Tongue (tissue), 2 donors: ENCODE measurements around the gene SMG9. TPM values are rescaled to one million over a fixed set of nuclear protein-coding genes. Genes with fewer than 3 reads are reported as not detected.
A peak's percentile ranks its signal among the peaks of the same experiment; 100 is the strongest.

Source experiments
- DNase-seq: peaks from one replicate; pipeline ENCODE4 v3.0.0-alpha.2; 2015
- total RNA-seq: library from RNA; depleted of rRNA; stranded (reverse); fragments of >200 nt; gene quantifications from one replicate; pipeline ENCODE4 v1.2.3, GENCODE V29; 2014

SMG9 gene, protein sequence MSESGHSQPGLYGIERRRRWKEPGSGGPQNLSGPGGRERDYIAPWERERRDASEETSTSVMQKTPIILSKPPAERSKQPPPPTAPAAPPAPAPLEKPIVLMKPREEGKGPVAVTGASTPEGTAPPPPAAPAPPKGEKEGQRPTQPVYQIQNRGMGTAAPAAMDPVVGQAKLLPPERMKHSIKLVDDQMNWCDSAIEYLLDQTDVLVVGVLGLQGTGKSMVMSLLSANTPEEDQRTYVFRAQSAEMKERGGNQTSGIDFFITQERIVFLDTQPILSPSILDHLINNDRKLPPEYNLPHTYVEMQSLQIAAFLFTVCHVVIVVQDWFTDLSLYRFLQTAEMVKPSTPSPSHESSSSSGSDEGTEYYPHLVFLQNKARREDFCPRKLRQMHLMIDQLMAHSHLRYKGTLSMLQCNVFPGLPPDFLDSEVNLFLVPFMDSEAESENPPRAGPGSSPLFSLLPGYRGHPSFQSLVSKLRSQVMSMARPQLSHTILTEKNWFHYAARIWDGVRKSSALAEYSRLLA
- total RNA-seq = 13.0 TPM

GRCh38 chr19:43754503-43755255, at the start of gene SMG9:
TSS of gene SMG9 (minus strand) at chr19:43754962. CDS start at chr19:43750741, 4,221 bp downstream.
- peak; percentile 100 for DNase-seq

DNA sequence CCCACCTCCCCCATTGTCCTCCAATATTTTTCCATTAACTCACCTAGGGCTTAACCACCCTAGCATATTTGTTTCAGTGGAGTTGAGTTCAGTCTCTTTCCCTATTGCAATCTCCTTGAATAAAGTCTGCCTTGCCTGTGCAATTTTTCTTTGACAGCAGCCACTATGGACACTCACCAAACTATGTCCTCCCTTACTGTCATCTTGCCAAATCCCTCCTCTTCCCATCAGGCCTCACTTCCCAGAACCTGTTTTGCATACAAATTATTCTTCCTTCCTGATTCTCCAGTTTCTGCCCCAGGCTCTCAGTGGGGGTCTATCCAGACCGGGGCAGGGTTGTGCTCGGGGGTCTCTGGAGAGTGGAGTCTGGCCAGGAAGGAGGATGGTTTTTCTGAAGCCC, 49.7 kb upstream of the SMG9 start:
- DNase-seq = no peak

DNA sequence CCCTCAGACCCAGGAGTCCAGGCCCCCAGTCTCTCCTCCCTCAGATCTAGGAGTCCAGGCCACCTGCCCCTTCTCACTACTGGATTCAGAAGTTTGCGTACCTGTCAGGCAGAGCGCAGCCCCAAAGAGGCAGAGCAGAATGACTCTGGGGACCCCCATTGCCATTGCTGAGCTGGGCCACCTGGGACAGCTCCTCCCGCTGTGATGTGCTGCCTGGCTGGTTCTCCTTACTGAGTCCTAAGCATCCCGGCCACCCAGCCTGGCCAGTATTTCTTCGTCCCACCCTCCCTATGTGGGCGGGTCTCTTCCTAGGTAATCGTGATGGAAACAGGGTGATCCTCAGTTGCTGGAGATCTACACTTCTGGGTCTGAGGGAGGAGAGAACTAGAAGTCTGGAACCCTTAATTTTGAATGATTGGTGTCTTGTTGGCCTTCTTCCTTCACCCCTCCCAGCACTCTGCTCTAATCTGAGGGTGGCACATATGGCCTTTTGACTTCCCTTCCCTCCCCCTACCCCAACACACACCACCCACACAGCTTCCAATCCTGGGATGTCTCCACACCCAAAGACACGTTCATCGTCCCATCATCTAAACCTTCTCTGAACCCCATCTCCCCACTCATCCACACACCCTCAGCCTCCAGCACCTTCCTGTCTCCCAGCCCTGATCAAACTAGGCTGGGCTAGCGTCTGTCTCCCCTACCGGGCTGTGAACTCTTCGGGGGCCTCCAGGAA, 47.6 kb upstream of the SMG9 start, which contains the start of gene LYPD5:
Gene LYPD5 (minus strand): TSS at position 232 of the 736 bp plus-strand sequence. CDS start 67 bp downstream, at position 165.
- DNase-seq = no peak

GRCh38 chr19:43799502-43800142, 44.9 kb upstream of the SMG9 start:
- peak; percentile 35 for DNase-seq

DNA sequence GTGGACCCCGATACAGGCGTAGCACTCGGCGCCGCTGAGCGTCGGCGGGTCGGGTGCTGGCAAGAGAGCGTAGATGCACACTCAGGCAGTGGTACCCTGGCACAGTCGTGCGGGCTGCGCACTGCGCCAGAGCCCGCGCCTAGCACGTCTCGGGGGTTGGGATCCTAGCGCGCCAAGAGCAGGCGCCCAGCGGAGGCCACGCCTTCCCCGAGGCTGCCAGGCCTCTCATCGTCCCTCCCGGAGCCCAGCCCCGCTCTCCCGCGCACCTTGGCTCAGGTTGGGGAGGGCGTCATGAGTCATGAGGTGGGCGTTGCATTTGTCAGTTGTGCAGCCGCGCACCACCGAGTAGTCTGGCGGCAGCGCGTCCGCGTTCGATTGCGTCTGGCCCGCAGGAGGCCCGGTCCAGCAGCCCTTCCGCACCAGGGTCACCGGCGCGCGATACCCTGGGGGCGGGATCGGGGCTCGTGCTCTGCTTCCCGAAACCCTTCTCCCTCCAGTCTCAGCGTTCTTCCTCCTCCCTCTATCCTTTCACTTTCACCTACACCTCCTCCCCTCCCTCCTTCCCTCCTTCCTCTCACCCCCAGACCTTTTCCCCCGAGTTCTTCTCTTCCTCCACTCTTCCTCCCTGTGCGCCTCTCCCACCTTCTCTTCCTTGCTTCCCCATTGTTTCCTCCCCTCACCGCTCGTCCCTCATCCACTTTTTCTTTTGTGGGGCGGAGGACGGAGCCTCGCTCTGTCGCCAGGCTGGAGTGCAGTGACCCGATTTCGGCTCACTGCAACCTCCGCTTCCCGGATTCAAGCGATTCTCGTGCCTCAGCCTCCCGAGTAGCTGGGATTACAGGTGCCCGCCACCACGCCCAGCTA, 44.0 kb upstream of the SMG9 start:
- peak; percentile 53 for DNase-seq

DNA sequence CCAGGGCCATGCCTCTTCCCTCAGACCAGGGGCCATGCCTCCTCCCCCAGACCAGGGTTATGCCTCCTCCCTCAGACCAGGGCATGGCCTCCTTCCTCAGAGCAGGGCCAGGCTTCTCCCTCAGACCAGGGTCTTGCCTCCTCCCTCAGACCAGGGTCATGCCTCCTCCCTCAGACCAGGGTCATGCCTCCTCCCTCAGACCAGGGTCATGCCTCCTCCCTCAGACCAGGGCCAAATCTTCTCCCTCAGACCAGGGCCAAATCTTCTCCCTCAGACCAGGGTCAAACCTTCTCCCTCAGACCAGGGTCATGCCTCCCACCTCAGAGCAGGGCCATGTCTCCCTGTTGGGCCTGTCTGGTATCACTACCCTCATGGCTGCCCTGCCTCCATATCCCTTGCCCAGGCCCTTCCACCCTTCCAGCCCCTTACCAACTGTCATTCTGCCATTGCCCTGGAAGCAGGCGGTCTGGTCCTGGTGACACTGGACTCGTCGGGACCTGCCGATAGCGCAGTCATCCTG, 43.3 kb upstream of the SMG9 start:
- DNase-seq = no peak

- DNase-seq = no peak
These were observed 42.8 kb upstream of the SMG9 start for GRCh38 chr19:43797556-43797955.

- DNase-seq = no peak
These were observed 42.4 kb upstream of the SMG9 start for GRCh38 chr19:43797118-43797517.

DNA sequence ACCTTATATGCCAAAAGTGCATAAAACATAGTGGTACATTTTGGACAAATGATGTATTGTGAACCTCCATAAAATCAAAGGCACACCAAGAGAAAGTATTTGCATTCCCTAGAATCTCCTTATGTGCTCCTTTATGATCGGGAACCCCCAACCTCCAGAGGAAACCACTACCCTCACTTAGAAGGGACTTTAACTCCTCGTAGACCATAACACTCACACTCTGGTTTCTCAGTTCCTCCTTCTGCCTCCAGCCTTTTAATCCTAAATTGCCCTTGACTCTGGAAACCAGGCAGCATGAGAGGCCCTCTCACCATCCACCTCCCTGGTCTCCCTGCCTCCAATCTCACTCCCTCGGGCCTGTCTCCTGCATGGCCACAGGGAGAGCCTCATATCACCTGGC, 35.8 kb upstream of the SMG9 start:
- no peak for DNase-seq

DNA sequence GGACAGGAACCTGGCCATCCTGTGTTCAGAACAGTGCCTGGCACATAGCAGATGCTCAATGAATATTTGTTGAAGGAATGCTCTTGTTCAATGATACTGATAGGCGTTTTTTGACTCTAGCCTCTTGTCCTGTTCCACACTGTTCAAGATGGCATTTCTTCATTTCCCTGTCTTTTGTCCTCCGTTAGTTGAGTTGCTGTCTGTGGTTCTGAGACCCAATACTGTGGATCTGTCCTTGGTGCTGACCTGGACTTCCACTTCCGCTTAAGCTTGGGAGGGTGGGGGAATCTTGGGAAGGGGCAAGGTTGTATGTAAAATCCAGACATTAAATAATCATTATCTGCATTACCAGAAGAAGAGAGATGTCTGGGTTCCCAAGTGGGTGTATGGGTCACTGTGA, 34.3 kb upstream of the SMG9 start:
- DNase-seq = peak; percentile 44

DNA sequence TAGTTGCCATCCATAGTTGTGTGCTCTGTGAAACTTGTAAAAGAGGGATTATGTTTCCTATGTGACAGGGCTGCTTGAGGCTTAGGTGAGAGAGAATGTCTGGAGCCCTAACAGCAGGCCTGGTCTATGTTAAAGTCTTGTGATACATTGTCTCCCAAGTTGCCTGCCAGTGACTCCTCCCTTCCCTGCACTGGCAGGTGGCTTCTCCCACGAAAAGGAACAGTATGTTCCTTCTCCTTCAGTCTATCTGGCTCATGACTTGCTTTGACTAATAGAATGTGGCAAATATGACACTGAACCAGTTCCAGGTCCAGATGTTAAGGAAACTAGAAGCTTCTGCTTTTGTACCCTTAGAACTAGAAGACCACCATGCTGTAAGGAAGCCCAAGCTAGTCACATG, 31.9 kb upstream of the SMG9 start:
- no peak for DNase-seq

DNA sequence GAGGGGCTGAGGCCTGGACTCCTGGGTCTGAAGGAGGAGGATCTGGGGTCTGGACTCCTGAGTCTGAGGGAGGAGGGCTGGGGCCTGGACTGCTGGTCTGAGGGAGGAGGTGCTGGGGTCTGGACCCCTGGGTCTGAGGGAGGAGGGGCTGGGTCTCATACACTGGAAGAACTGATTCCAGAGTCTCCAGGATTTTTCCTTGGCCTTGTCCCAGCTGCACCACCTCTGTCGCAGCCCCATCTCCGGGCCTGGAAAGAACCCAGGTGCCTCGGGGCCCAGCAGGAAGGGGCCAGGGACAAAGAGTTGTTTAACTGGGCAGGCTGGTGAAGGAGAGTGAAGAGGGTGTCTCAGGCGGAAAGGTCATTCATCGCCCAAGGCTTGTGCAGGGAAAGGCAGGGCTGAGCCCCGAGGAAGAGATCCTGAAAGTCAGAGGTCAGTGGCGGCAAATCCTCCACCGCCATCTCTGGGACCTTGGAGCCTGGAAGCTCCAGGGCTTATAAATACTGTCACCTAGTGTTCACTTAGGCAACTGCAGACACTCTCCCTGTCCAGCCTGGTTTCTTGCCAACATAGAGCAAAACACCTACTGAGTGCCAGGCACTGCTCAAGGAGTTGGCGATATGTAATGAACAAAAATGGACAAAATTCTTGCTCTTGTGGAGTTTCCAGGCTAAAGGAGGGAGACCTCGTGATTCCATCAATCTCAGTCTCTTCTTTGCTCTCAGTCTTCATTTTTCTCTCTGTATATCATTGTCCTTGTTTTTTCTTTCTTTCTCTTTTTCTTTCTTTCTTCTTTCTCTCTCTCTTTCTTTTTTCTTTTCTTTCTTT, 30.4 kb upstream of the SMG9 start:
- peak; percentile 70 for DNase-seq

GRCh38 chr19:43784241-43784980, 29.6 kb upstream of the SMG9 start:
- no peak for DNase-seq

GRCh38 chr19:43783636-43784035, 28.9 kb upstream of the SMG9 start:
- no peak for DNase-seq

DNA sequence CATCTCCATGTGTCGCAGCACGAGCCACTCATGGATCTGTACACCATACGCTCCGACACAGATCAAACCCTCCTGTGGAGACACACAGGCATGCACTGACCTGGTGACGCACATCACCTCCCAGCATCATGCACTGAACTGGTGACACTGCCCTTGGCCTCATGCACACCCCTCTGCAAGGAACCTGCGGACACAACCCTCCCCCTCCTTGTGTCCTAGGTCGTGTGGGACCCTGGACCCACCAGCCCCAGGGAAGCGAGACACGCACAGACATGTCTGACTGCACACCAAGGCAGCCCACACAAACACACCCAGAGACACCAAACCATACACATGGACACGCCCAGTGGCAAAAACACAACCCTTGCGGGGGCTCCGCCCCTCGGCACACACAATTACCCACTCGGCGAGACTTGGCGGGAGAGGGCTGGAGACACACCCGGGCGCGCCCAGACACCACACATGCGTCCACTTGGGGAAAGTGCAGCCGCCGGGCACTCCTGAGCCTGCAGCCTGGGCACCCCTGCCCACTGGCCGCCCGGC, 28.0 kb upstream of the SMG9 start:
- no peak for DNase-seq

DNA sequence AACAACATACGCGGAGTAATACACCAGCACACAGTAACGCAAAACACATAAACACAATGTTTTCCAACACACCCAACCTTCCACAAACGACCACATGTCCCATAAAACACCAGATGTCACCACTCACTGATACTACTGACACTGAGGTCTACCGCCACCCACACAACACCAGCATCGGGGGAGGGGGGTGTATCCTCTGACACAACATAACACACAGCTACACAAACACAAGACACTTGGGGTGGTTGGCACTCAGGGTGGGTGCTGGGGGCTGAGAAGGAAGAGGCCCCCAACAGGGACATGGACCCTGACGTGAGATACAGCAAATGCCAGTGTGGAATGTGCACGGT, 27.5 kb upstream of the SMG9 start:
- no peak for DNase-seq

DNA sequence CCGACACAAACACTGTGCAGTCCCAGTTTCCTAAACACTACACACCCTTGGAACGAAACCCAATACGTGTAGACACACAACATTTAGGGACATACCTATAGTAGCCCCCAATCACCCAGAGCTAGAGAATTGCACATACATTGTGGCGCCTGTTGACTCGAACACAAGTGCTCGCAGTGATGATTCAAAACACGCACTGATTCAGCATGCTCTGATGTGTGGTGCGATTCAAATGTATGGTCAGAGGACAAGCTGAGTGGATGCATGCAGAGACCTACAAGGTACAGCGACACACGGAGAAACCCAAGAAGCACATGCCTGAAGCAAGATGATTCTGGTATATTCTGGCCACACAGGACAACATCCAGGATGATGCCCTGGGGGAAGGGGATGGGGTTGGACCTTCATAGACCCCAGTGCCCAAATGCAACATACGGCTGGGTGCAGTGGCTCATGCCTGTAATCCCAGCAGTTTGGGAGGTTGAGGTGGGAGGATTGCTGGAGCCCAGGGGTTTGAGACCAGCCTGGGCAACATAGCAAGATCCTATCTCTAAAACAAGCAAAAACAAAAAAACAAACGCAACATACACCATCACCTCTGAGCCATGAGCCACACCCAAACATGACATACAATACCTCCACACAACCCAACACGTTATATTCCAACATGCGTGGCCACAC, 27.0 kb upstream of the SMG9 start:
- no peak for DNase-seq
